Epithelial cell of prostate (primary cell): ENCODE results near the gene FAM151A.

ENCODE experiments used
- DNase-seq: peaks from one replicate; pipeline ENCODE4 v3.0.0-alpha.2; 2011; ENCODE audit warnings: low read depth, low spot score
- H3K27ac ChIP-seq: fragments of 450-650 bp; 2 replicates; pipeline ENCODE4 v1.5.1; 2017; ENCODE audit warnings: mild to moderate bottlenecking

Gene FAM151A

DNA sequence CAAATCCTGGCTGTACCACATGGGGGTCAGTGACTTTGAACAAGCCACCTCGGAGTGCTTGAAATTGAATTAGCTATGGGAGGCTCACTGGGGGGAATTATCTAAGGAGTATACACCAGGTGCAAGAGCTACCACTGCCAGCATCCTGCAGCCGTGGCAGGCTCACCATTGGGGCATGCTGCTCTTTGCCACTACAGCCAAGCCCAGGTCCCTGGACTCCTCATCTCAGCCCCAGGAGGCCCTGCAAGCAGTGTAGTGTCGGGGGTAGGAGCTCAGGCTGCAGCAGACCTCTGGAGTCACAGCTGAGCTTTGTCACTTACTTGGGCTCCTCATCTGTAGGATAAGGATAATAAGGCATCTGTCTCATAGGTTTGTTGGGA, 40.0 kb downstream of the FAM151A start:
- H3K27ac ChIP-seq, result no peak overlapping the region
- no peak for DNase-seq

DNA sequence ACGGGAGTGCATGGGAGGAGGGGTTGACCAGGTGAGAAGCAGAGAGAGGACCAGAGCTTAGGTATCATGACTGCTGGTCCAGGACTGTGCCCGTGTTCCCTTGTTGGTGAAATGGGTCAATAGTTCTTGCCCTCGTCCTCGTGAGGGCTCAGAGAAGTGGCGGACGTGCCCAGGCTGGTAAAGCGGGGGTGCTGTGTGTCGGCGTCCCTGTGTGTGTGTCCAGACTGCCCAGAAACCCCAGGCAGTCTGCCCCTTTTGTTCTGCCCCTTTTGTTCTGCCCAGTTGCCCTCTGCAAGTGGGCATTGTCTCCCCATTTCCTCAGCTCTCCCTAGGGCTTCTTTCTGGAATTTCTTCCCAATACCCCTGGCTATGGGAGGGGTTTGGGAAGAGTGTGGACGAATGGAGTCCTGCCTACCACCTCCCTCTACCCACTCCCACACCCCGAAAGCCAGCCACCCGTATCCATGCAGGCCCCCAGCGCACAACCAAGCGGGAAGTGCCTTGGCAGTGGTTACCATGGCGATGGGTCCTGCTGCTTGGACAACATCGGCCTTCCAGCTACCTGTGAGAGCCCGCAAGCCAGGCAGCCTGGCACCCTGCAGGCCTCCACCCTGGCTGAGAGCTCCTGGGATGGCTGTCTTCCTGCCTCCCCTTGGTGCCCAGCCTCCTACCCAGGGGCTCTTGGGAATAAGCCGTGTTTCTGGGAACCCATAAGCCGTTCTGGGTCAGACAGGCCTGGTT, 40.6 kb downstream of the FAM151A start:
- no peak overlapping the region for H3K27ac ChIP-seq
- no peak for DNase-seq

DNA sequence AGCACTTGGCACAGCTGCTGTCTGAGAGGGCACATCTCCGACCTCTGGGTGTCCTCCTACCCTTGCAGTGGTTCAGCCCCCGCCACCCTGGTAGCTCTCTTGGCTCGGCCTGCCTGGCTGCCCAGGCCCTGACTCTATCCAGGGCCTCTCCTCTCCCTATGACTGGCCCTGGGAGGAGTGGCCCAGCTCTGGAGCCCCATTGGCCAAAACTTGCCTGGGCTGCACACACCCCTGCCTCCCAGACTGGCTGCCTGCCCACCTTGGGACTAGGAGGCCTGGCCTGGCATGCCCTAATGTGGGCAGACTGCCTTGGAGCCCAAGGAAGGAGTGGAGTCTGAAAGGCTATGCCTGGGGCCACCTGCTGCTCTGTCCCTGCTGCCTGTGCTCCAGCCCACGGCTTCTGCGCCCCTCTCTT, 41.7 kb downstream of the FAM151A start:
- no peak overlapping the region for H3K27ac ChIP-seq
- DNase-seq, result peak; percentile 79

DNA sequence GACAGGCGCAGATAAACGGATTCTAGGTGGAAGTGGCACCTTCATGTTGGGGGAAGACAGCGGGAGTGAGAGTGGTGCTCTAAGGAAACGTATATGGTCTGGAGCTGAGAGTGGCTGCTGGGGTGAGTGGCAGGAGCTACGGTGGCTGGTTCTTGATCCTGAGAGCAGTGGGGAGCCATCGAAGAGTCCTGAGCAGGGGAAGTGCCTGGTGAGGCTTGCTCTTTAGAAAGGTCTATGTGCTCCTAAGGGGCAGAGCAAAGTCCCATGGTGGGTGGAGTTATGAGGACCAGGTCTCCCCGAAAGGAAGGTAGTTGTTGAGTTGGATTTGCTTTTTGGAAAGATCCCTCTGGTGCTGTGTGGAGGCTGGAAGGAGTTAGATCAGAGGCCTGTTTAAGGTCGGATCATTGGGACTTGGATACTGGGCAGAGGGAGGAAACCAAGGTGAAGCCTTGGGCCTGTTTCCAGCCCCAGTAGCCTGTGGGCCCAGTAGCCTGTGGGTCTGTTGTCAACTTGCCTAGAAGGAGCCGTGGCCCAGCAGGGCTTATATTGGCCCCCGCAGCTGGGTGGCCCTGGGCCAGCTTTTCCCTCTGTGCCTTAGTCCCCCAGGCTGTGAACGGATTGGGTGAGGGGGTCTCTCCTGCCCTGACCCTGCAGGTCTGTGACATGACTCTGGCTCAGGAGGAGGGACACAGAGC, 42.3 kb downstream of the FAM151A start:
- H3K27ac ChIP-seq, result no peak overlapping the region
- no peak for DNase-seq

DNA sequence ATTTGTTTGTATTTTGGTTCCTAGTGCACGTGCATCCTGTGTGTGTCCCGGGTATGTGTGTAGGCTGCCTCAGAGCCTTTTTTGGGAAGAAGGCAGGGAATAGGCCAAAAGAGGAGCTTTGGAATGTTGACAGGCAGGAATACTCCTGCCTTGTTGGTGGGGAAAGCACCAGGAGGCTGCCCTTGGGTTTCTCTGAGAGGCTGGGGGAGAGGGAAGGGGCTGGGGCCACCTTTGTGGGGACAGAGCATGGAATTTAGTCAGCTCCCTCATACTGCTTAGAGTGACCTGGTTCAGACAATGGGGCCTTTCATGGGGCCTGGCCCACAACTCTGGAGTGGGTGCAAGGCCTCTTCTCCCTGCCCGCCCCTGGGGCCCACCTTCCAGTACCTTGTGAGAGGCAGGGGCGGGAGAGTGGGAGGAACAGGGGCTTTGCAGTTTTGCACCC, 44.0 kb downstream of the FAM151A start:
- no peak for DNase-seq
- no peak overlapping the region for H3K27ac ChIP-seq

DNA sequence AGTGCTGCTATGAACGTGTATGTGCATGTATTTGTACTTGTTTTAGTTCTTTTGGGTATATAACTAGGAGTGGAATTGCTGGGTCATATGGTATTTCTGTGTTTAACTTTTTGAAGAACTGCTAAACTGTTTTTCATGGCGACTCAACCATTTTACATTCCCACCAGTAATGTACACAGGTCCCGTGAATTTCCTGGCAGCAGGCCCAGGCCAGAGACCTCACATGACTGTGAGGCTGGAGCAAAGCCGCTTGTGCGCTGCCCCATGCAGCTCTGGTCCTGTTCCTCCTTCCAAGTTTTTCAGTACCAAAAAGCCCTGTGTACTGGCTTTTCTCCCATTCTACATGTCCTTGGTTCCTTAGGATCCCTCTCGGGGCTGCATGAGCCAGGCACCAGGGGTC, 45.7 kb downstream of the FAM151A start:
- DNase-seq, result no peak
- no peak overlapping the region for H3K27ac ChIP-seq

DNA sequence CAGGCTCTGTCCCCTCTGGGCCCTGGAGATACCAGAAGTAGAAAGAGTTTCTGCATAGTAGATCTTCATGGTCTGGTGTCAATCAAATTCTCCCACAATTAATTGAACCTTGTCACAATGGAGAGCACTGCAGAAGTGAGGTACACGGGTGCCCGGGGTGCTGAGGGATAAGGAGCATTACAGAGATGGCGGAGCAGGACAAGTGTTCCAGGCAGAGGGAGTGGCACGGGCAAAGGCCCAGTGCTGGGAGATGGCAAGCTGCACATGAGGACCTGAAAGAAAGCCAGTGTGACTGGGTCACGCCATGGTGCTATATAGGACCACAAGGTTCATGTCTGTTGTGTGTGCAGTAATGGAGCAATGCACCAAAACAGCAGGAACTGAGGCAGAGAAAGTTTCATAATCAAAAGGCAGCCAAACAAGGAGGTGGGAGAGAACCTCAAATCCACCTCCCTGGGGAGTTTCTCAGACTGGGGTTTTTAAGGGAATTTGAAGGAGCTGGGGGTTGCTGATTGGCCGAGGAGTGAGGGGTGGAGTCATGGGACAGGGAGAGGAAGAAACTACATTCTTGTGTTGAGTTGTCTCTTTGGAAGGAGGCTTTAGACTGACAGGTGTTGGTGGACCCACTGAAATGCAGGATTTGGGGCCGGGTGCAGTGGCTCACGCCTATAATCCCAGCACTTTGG, 47.6 kb downstream of the FAM151A start:
- no peak overlapping the region for H3K27ac ChIP-seq
- DNase-seq, result no peak

DNA sequence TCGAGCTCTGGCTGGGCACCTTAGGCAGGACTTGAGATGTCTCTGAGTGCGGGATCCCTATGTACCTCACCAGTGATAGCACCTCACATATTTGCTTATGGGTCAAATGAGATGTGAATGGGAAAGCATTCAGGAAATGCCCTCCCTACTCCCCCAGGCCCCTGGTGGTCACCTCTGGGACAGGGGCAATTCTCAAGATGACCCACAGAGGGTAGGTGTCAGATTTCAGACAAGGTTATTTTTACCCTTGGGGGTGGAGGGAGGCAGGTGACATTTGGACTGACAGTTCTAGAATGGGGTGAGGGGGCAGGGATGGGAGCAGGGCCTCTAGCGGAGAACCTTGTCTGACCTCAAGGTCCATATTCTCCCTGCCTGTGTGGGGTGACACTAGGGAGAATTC, 48.2 kb downstream of the FAM151A start:
- DNase-seq, result no peak
- no peak overlapping the region for H3K27ac ChIP-seq

DNA sequence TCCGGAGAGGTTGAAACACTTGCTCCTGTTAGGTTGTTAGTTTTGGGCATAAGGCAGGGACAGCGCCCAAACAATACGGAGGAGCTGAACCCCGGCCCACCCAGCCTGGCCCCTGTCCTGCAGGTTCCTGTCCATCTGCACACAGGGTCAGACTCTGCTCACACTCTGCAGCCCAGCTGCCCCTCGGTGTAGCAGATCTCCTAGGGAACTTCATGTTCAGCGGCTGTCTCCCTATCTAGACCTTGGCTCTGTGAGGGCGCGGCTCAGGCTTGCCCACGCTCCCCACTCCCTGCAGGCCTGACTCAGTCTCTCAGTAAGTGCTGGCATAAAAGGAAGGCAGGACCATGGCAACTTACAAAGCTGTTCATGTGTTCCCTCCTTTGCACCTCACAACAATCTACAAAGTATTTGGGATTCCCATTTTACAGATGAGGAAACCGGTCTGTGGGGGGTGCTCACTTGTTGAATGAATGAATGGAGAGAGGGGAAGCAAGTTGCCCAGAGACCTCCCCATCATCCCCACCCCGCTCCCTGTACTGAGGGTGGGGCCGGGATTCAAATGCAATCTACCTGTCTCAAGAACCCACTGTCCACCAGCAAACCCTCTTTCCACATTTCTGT, 49.1 kb downstream of the FAM151A start:
- DNase-seq, result no peak
- no peak overlapping the region for H3K27ac ChIP-seq

DNA sequence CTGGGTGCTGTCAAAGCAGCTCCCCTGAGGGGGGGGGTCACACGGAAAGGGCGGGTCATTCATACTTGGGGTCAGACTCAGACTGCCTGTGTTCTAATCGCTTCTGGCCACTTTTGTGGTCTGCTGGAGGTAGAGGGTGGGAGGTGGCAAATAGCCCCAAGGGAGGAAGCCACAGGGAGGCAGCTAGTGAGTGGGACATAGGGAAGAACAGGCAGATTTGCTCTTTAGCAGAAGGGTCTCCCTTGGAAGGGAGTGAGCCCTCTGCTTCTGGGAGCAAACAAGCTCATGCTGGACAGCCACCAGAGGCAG, 50.8 kb downstream of the FAM151A start:
- H3K27ac ChIP-seq, result no peak overlapping the region
- DNase-seq, result no peak

DNA sequence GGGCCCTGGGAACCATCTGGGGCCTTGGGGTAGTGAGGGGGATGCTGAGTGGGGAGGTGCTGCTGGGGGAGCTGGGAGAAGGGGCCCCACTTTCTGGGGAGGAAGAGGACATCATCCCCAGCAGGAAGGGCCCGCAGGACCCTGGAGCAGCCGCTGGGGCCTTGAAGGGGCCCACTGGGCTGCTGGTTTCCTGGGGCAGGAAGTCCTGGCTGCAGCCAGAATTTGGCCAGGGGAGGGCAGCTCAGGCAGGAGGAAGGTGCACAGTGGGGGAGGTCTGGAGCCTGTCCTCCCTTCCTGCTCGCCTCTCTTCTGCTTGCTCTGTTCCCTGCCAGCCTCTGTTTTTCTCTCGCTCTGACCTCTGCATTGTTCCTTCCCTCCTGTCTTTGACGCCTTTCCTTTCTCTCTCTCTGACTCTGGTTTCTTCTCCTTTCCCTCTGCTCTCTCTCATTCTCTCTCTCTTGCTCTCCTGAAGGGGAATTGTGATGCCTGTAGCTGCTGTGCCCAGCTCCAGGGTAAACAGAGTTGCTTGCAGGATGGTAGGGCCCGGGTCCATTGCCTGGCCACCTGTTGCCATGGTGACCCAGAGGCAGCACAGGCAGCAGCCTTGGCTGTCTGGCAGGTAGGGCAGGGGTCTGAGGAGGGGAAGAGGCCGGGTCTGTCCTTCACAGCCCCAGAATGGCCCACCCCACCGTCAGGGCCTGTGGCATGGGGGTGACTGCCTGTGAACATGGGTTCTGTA, 51.4 kb downstream of the FAM151A start:
- no peak for DNase-seq
- H3K27ac ChIP-seq, result peak overlapping the region; percentile 33

DNA sequence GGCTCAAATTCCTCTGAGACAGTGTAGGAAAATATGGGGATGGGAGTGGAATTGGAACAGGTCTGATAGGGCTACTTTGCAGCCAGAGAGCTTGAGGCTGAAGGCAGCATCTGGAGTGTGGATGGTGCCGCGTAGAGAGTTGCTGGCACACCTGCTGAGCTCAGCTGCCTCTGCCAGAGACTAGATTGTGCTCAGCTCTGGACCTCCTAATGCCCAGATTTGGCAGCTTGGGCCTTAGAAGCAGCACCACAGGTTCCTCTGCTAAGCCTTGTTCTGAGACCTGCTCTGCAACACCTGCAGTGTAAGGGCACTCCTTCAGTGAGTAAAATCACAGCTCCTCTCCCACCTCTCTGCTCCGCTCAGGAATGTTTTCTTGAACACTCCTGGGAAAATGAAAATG, 52.0 kb downstream of the FAM151A start:
- no peak for DNase-seq

DNA sequence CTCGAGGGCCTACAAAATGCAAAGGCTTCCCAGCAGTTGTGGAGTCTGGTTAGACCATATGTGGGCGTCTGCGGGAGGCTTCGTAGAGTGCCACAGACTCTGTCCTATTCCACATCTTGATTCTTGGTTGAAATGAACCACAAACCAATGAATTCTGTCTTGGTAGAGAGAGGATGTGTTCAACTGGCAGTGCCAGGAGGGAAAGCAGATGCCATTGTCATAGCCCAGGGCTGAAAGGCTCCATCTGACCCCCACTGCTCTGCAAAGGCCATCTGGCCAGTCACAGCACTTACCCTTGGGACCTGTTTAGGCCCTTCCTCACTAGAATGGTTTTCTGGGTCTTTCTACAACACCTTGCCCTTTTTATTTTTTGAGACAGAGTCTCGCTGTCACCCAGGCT, 53.2 kb downstream of the FAM151A start:
- no peak for DNase-seq
- H3K27ac ChIP-seq, result peak overlapping the region; percentile 33

More for the DNA sequence above, 52.0 kb downstream of the FAM151A start:
- H3K27ac ChIP-seq, result peak overlapping the region; percentile 33

DNA sequence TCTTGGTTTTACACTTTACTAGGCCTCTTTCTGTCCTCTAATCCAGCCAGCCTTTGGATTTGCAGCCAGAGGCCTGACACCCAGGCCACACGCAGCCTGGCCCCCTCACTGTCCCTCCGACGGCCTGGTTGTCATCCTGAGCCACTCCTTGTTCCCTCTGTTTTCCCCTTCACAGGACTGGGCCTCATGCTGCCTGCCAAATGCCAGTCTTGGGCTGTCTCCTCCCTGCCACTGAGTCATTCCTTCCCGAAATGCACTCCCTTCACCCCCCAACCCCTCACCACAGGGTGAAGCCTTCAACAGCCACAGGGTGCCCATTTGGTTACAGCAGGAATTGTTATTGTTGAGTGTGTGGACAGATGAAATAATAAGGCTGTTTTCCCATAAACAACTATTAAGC, 54.0 kb downstream of the FAM151A start:
- no peak overlapping the region for H3K27ac ChIP-seq
- no peak for DNase-seq

DNA sequence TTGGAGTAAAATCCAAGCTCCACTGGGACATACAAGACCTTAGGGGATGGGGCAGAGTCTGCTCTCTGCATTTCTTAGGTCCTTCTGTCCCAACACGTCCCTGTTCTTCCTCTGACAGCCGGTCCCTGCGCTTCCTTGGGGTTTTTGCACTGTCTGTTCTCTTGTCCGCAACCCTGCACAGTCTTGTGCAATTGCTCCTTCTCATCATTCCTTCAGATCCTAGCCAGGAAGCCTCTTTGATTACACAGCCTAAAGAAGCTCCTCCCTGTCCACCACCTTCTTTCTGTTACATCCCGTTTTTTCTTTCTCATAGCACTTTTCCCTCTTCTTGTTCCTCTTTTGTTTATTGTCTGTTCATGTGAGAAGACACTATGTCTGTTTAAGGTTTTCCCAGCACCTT, 55.4 kb downstream of the FAM151A start:
- H3K27ac ChIP-seq, result no peak overlapping the region
- DNase-seq, result no peak

DNA sequence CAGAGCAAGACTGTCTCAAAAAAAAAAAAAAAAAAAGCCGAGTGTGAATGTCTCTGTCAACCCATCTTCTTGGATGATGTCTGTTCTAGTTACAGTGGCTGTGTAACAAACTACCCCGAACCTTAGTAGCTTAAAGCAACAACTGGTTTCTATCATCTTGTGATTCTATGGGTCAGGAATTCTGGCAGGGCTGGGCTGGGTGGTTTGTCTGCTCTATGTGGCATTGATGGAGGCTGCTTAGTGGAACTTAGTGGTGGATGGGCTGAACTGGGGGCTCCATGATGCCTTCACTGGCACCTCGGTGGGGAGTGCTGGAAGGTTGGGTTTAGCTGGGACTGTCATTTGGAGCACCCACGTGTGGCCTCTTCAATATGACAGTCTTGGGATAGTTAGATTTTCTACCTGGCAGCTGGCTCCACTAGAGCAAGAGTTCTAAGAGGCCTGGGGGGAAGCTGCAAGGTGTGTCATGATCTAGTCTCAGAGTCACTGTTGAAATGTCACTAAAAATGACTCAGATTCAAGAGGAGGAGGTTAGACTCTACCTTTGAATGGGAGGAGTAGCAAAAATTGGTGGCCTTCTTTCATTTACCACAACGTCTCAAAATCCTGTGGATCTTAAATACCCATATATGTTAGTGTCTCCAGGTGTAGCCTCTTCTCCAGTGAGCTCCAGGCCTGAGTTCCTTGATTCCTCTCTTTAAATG, 56.7 kb downstream of the FAM151A start:
- peak overlapping the region; percentile 1 for H3K27ac ChIP-seq
- no peak for DNase-seq

DNA sequence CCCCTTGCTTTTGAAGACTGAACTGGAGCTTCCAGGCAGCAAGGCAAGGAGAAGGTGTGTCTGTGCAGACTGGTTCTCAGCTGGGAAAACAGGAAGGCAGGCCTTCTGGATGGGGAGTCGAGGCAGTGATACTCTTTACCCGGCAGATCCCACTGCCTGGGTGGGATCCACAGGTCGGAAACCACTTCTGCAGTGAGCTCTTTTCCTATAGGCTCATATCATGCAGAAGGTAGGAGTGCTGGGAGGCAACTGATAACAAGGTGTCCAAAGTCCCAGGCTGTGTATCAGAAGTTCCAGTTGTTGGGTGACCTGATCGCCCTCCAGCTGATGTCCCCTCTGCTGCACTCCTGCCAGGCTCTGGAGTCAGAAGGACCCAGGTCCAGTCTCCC, 58.2 kb downstream of the FAM151A start:
- no peak for DNase-seq
- peak overlapping the region; percentile 35 for H3K27ac ChIP-seq

DNA sequence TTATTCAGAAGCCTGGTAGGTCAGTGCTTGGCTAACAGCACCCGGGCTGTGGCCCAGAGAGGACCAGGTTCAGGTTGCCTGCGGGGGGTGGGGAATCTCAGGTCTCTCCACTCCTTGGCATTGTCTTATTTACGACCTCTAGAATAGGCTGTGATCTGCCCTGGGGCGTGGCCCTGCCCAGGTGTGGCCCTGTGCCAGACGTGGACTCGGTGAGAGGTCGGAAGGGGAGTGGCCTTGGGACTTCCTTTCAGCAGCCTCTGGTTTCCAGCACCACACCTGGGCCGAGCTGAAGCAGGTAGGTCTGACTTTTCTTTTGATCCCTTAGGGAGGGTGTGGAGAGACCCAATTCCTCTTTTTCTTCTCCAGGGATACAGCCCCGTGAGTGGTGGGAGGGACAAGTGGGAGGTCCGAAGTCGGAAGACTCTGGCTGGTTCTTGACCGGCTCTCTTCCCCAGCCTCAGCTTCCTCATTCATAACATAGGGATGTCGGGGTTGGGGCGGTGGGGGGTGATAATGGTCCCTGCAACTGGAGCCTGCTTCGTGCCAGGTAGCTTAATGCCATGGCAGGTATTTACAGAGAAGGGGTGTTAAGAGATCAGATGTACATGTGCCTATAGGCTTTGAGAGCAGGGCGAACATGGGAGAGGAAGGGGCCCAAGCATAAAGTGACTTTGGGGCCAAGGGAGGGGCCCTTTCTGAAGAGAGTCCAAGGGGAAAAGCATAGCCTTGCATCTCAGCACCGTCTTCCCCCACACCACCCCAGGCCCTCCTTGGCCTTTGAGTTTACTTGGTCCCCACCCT, 58.8 kb downstream of the FAM151A start:
- no peak for DNase-seq
- H3K27ac ChIP-seq, result peak overlapping the region; percentile 35

DNA sequence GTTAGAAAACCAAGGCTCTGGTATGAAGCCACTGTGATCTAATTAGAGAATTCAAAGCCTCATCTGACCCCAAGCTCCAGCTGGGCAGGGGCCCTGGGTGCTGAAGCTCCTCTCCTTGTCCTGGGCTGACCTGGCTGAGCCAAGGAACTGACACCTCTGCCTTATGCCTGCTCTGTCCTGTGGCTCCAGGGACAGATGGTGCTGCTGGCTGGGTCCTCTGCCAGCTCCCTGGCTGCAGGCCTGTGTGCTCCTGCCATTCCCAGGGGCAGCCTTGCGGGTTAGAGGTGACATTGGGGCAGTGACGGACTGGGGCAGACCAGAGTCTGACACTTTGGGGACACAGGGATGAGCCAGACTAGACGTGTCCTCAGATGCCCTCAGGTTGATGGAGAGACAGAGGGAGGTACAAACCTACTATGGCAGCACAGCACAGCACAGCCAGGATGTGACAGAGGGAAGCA, 63.5 kb downstream of the FAM151A start:
- no peak overlapping the region for H3K27ac ChIP-seq
- no peak for DNase-seq
